SK-N-SH (cell line): Measurements from ENCODE around the gene RAMP2. TPM values are rescaled to one million over a fixed set of nuclear protein-coding genes. Genes with fewer than 3 reads are reported as not detected.

Experiments used
- CTCF ChIA-PET: fragments of 300-600, 350-600 bp; formaldehyde crosslinking; extraction: SDS; loops from one replicate; lab custom pipeline; 2021; lab: Yijun Ruan, JAX
- POLR2A ChIA-PET: fragments of 350-600 bp; sonication (Branson Sonifier 250); formaldehyde crosslinking; extraction: SDS; loops from one replicate; lab custom pipeline; 2020; ENCODE audit warnings: antibody characterized with exemption, inconsistent platforms; lab: Yijun Ruan, JAX
- DNase-seq: peaks from one replicate; pipeline ENCODE4 v3.0.0; 2012
- H2AFZ ChIP-seq: fragments of 200-600 bp; sonication (generic); 2 replicates; pipeline ENCODE4 v1.8.1; 2016; ENCODE audit warnings: antibody characterized with exemption, mild to moderate bottlenecking, low read depth
- H3F3A ChIP-seq: fragments of 200-600 bp; sonication (generic); replicated peaks from 2 replicates; pipeline ENCODE3; 2016; ENCODE audit warnings: antibody characterized with exemption, mild to moderate bottlenecking; ENCODE audit not compliant: insufficient read depth
- H3K27ac ChIP-seq, 2 experiments: fragments of 200-500 bp in 1 of 2; fragments of 200-600 bp in 1 of 2; sonication (Bioruptor generic) in 1 of 2; sonication (generic), shearing (Covaris generic) in 1 of 2; 2 replicates each; pipeline versions ENCODE4 v1.5.1 to v1.6.1; 2014 to 2016; ENCODE audit warnings: low read depth in 2 of 2, inconsistent platforms in 1 of 2, low read length in 1 of 2, mild to moderate bottlenecking in 1 of 2, mixed read lengths in 1 of 2
- H3K27me3 ChIP-seq: fragments of 200-600 bp; sonication (generic), shearing (Covaris generic); 2 replicates; pipeline ENCODE4 v1.6.1; 2016; ENCODE audit warnings: mixed run types; ENCODE audit not compliant: insufficient read depth
- H3K36me3 ChIP-seq, 2 experiments: fragments of 200-500 bp in 1 of 2; fragments of 200-600 bp in 1 of 2; sonication (Bioruptor generic) in 1 of 2; sonication (generic) in 1 of 2; replicated peaks in 1 of 2; 2 replicates each; pipeline versions ENCODE3 to v1.5.1; 2014 to 2016; ENCODE audit warnings: low read length in 1 of 2, mild to moderate bottlenecking in 1 of 2; ENCODE audit not compliant: insufficient read depth in 2 of 2, control insufficient read depth in 1 of 2
- H3K4me1 ChIP-seq, 2 experiments: fragments of 200-500 bp in 1 of 2; fragments of 200-600 bp in 1 of 2; sonication (Bioruptor generic) in 1 of 2; sonication (generic), shearing (Covaris generic) in 1 of 2; 2 replicates each; pipeline versions ENCODE4 v1.5.1 to v1.6.1; 2014 to 2016; ENCODE audit warnings: low read depth in 1 of 2, low read length in 1 of 2, mixed run types in 1 of 2; ENCODE audit not compliant: insufficient read depth in 2 of 2, control insufficient read depth in 1 of 2
- H3K4me2 ChIP-seq: fragments of 200-600 bp; sonication (generic), shearing (Covaris generic); 2 replicates; pipeline ENCODE4 v1.6.1; 2017; ENCODE audit warnings: mixed run types
- H3K4me3 ChIP-seq, 2 experiments: fragments of 200-500 bp in 1 of 2; fragments of 200-600 bp in 1 of 2; sonication (Bioruptor generic) in 1 of 2; sonication (generic), shearing (Covaris generic) in 1 of 2; 2 replicates each; pipeline versions ENCODE4 v1.5.1 to v1.8.1; 2014 to 2016; ENCODE audit warnings: low read depth in 2 of 2, inconsistent platforms in 1 of 2, low read length in 1 of 2, mild to moderate bottlenecking in 1 of 2, mixed read lengths in 1 of 2, moderate library complexity in 1 of 2
- H3K79me2 ChIP-seq: fragments of 200-600 bp; sonication (generic); 2 replicates; pipeline ENCODE4 v1.8.1; 2017; ENCODE audit warnings: mild to moderate bottlenecking; ENCODE audit not compliant: insufficient read depth
- H3K9ac ChIP-seq: fragments of 200-600 bp; sonication (generic); 2 replicates; pipeline ENCODE4 v1.6.1; 2017; ENCODE audit warnings: mixed run types
- H3K9me2 ChIP-seq: fragments of 200-600 bp; sonication (generic); 2 replicates; pipeline ENCODE4 v1.6.1; 2017; ENCODE audit warnings: mixed run types
- H3K9me3 ChIP-seq: fragments of 200-600 bp; sonication (generic); 2 replicates; pipeline ENCODE4 v1.6.1; 2017; ENCODE audit warnings: mixed run types, mild to moderate bottlenecking, moderate library complexity
- H4K20me1 ChIP-seq: fragments of 200-600 bp; sonication (generic); 2 replicates; pipeline ENCODE4 v1.6.1; 2017; ENCODE audit warnings: mild to moderate bottlenecking, mixed run types; ENCODE audit not compliant: insufficient read depth
- FOXJ3 ChIP-seq: sonication (generic); formaldehyde crosslinking; IDR thresholded peaks from 2 replicates; pipeline ENCODE4 v1.5.1; 2020; ENCODE audit warnings: mild to moderate bottlenecking, missing genetic modification reagents
- MXI1 ChIP-seq: IDR thresholded peaks from 2 replicates; pipeline ENCODE4 v1.6.1; 2012; ENCODE audit warnings: mild to moderate bottlenecking, low read depth, low read length, improper control_type of control experiment
- POLR2AphosphoS5 ChIP-seq: IDR thresholded peaks from 2 replicates; pipeline ENCODE4 v1.6.1; 2012; ENCODE audit warnings: low read depth, low read length
- RFX5 ChIP-seq: IDR thresholded peaks from 2 replicates; pipeline ENCODE4 v1.6.1; 2012; ENCODE audit warnings: mild to moderate bottlenecking, improper control_type of control experiment, low read length
- WGBS: methylation state at CpG from one replicate; pipeline ENCODE4 v1.1.6; 2017; ENCODE audit warnings: low lambda C conversion rate; 5-methylcytosine and 5-hydroxymethylcytosine counted together
- polyA plus RNA-seq, 3 experiments: library from polyadenylated mRNA; depleted of rRNA; stranded (reverse); fragments of >200 nt; gene quantifications; 2 replicates each; pipeline ENCODE4 v1.2.3, GENCODE V29; 2012
- TF ChIP-seq, protein P1 (sequence below): IDR thresholded peaks from 2 replicates; pipeline ENCODE4 v1.4.0; 2012; ENCODE audit warnings: low read depth, borderline replicate concordance
- TF ChIP-seq, protein P2 (sequence below): fragments of 200-600 bp; sonication (generic); IDR thresholded peaks from 2 replicates; pipeline ENCODE4 v1.6.1; 2017; ENCODE audit warnings: antibody characterized with exemption, mild to moderate bottlenecking, moderate library complexity
- TF ChIP-seq, protein P3 (sequence below): IDR thresholded peaks from 2 replicates; pipeline ENCODE4 v1.4.0; 2012; ENCODE audit warnings: low read depth

RAMP2 gene
- polyA plus RNA-seq, 1 of the 3 experiments (the other 2 are of a cell fraction): 3.0 TPM

DNA sequence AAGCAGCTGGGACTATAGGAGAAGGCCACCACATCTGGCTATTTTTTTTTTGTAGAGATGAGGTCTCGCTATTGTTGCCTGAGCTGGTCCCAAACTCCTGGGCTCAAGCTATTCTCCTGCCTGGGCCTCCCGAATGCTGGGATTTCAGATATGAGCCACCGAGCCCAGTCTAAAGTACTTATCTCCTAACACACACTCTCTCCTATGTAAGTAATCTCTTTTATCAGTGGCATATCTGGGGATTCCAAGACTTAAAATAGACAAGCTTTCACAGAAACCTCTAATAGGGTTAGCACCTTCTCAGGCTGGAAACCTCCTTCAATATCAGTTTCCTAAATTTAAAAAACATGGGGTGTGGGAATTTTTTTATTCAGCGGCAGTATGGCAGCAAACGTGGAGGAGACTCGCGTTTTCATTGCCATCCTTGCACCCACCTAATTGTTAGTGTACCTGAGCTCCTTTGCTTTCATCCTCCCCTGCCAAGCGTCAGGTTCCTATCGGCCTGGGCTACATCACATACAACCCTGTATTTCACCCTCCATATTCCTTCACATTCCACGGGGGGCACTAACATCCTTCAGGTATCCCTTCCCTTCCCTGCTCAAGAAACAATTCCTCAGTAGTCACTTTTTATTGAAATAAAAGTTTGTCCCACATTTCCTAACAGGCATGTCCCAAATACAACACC lies 17.3 kb upstream of the RAMP2 start:
- no peaks in the 10 kb centered on the region for H3K27me3 ChIP-seq
- peak overlapping the region; percentile 89 for H3K9ac ChIP-seq
- H2AFZ ChIP-seq: peak overlapping the region; percentile 73
- peak; percentile 42 for DNase-seq
- peak overlapping the region; percentile 81 to 88; a peak in 3 of 4 replicates for H3K27ac ChIP-seq
- H3K9me2 ChIP-seq: no peaks in the 10 kb centered on the region
- POLR2A ChIA-PET: no interaction called here
- H3K9me3 ChIP-seq: no peaks in the 10 kb centered on the region
- H3K79me2 ChIP-seq: peaks cover 47% of the 10 kb centered on the region
- CTCF ChIA-PET: interaction anchor here (0.9 to 2.7 kb wide), 5 partner anchors 17 to 165 kb away, joined by 3 to 10 read pairs (median 4); partner anchors contain the start of gene RAMP2
- no peaks in the 10 kb centered on the region for H3K36me3 ChIP-seq
- no peak for TF ChIP-seq FOXJ3 (CRISPR knock-in tag)
- TF ChIP-seq, protein P1, sequence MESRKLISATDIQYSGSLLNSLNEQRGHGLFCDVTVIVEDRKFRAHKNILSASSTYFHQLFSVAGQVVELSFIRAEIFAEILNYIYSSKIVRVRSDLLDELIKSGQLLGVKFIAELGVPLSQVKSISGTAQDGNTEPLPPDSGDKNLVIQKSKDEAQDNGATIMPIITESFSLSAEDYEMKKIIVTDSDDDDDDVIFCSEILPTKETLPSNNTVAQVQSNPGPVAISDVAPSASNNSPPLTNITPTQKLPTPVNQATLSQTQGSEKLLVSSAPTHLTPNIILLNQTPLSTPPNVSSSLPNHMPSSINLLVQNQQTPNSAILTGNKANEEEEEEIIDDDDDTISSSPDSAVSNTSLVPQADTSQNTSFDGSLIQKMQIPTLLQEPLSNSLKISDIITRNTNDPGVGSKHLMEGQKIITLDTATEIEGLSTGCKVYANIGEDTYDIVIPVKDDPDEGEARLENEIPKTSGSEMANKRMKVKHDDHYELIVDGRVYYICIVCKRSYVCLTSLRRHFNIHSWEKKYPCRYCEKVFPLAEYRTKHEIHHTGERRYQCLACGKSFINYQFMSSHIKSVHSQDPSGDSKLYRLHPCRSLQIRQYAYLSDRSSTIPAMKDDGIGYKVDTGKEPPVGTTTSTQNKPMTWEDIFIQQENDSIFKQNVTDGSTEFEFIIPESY: no peak
- TF ChIP-seq, protein P2, sequence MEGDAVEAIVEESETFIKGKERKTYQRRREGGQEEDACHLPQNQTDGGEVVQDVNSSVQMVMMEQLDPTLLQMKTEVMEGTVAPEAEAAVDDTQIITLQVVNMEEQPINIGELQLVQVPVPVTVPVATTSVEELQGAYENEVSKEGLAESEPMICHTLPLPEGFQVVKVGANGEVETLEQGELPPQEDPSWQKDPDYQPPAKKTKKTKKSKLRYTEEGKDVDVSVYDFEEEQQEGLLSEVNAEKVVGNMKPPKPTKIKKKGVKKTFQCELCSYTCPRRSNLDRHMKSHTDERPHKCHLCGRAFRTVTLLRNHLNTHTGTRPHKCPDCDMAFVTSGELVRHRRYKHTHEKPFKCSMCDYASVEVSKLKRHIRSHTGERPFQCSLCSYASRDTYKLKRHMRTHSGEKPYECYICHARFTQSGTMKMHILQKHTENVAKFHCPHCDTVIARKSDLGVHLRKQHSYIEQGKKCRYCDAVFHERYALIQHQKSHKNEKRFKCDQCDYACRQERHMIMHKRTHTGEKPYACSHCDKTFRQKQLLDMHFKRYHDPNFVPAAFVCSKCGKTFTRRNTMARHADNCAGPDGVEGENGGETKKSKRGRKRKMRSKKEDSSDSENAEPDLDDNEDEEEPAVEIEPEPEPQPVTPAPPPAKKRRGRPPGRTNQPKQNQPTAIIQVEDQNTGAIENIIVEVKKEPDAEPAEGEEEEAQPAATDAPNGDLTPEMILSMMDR: peak; percentile 43
- peaks cover 0 to 11% of the 10 kb centered on the region in 2 experiments; a peak in 1 of 4 replicates for H3K4me1 ChIP-seq
- 72% methylated on average over 10 of the region's 10 CpGs for WGBS
- no peaks in the 10 kb centered on the region for H3F3A ChIP-seq
- no peaks in the 10 kb centered on the region for H4K20me1 ChIP-seq
- H3K4me2 ChIP-seq: peak overlapping the region; percentile 84
- H3K4me3 ChIP-seq: peak overlapping the region; percentile 60 to 70

DNA sequence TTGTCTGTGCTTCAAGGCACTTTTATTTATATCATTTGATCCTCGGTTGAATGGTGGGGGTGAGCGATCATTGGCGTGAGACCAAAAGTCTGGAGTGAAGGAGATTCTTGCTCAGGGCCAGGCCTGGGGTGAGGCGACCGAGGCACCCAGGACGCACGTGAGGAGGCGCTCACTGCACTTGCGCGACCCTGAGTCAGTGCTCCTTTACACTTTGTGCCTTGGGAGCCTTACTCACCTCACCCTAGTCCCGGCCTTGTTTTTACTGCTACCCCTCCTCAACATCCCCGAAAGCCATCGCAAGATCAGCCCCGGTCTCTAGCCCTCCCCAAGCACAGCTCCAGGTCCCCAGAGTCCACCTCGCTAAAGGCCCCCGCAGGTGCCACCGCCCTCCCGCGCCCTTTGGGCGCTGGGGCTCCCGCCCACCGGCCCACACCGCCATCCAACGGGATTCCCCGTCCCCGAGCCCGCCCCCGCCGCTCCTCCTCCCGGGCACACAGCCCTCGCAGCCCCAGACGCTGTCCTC lies 16.7 kb upstream of the RAMP2 start:
- CTCF ChIA-PET: interaction anchor here (1.0 to 2.7 kb wide), 3 partner anchors 17 to 19 kb away, joined by 3 to 10 read pairs (median 7); partner anchors contain the start of gene RAMP2
- peak overlapping the region; percentile 89 for H3K9ac ChIP-seq
- 2% methylated on average over 18 of the region's 32 CpGs for WGBS

More for the DNA sequence above, 16.7 kb upstream of the RAMP2 start:
- Histone ChIP-seq H2AFZ (peak overlapping the region; percentile 73), H4K20me1 (no peaks in the 10 kb centered on the region), H3K4me1 (peaks cover 0 to 11% of the 10 kb centered on the region in 2 experiments; a peak in 1 of 4 replicates), H3K79me2 (peaks cover 47% of the 10 kb centered on the region), H3K9me3 (no peaks in the 10 kb centered on the region), H3K4me3 (peak overlapping the region; percentile 60 to 70), H3K4me2 (peak overlapping the region; percentile 84), H3K27me3 (no peaks in the 10 kb centered on the region), H3K36me3 (no peaks in the 10 kb centered on the region)
- DNase-seq: no peak
- peak; percentile 70; the same call in 1 of the 2 replicates for TF ChIP-seq MXI1
- TF ChIP-seq POLR2AphosphoS5: no peak
- TF ChIP-seq, protein P3, sequence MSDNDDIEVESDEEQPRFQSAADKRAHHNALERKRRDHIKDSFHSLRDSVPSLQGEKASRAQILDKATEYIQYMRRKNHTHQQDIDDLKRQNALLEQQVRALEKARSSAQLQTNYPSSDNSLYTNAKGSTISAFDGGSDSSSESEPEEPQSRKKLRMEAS: peak; percentile 86
- TF ChIP-seq RFX5: no peak
- TF ChIP-seq, all 33 proteins: peak for 2
- no peaks in the 10 kb centered on the region for H3K9me2 ChIP-seq
- peak overlapping the region; percentile 81 to 88 for H3K27ac ChIP-seq
- no peaks in the 10 kb centered on the region for H3F3A ChIP-seq
- POLR2A ChIA-PET: no interaction called here
